WI38 (cell line): Measurements from ENCODE around the gene RBMS1.

Experiments
- H3K4me3 ChIP-seq: 2 replicates; pipeline ENCODE4 v1.5.1; 2011; ENCODE audit warnings: low read depth, mild to moderate bottlenecking, control low read depth, low read length
- TF ChIP-seq, protein P1 (sequence below): IDR thresholded peaks from 2 replicates; pipeline ENCODE4 v1.5.1; 2012; ENCODE audit warnings: low read depth, mild to moderate bottlenecking, control low read depth, low read length

RBMS1 gene

DNA sequence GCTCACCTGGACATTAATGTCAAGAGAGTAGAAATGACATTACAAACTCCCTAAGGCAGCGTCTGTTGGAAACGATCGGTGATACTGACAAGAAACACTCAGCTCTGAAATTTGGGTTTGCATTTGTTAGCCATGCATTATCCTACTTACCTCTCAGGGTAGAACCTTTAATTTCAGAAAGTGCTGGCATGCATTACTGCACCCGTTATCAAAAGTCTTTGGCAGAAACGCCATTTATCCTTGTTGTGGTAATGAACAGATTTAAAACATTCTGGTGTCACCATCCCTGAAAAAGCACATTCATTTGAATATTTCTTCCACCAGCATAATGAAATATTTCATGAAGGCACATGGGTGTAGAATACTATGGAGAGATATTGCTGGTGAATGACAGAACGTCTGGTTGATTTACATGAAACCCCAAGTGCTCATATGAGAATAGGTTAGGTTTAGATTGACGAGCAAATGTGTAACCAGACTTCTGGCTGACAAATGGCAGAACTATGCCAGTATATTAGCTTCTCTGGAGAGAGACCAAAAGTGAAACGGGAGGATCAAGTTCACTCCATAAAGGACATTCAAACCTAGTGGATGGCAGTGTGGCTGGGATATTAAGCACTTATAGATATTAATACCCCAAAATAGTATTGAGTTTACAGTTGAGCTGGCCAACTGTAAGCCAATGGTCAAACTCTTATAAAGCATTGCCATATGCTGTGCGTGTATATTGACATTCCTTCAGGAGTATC lies 240.0 kb downstream of the RBMS1 start:
- H3K4me3 ChIP-seq, result no peak overlapping the region
- TF ChIP-seq, protein P1, sequence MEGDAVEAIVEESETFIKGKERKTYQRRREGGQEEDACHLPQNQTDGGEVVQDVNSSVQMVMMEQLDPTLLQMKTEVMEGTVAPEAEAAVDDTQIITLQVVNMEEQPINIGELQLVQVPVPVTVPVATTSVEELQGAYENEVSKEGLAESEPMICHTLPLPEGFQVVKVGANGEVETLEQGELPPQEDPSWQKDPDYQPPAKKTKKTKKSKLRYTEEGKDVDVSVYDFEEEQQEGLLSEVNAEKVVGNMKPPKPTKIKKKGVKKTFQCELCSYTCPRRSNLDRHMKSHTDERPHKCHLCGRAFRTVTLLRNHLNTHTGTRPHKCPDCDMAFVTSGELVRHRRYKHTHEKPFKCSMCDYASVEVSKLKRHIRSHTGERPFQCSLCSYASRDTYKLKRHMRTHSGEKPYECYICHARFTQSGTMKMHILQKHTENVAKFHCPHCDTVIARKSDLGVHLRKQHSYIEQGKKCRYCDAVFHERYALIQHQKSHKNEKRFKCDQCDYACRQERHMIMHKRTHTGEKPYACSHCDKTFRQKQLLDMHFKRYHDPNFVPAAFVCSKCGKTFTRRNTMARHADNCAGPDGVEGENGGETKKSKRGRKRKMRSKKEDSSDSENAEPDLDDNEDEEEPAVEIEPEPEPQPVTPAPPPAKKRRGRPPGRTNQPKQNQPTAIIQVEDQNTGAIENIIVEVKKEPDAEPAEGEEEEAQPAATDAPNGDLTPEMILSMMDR, result no peak

- no peak overlapping the region for H3K4me3 ChIP-seq
- TF ChIP-seq, protein P1, result no peak
These were observed 240.7 kb downstream of the RBMS1 start for GRCh38 chr2:160252900-160253299.

DNA sequence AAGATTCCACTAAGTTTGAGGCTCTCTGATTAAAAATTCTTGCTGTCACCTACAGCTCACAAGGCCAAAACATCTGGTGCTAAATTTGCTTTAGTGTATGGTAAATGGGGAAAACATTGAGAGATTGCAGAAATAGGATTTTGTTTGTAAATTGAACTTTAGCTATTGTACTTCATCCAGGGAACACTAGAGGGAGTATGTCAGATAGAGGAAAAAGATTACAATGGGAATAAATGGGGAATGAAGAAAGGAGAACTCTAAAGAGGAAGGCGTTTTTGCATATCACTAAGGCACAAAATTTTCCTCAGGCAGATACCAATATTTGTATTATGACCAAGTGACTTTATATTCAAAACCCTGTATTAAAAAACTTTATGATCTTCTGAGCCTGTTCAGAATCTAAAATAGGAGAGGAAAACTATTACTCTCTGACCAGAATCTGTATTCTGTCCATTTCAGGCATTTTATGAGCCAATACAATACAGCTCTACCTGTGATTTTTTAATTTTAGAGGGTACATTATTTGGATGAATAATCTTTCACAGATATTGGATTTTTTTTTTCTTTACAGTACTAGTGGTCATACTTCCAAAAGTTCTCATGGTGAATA lies 241.2 kb downstream of the RBMS1 start:
- TF ChIP-seq, protein P1, result peak; percentile 47; the same call in 1 of the 2 replicates
- no peak overlapping the region for H3K4me3 ChIP-seq

DNA sequence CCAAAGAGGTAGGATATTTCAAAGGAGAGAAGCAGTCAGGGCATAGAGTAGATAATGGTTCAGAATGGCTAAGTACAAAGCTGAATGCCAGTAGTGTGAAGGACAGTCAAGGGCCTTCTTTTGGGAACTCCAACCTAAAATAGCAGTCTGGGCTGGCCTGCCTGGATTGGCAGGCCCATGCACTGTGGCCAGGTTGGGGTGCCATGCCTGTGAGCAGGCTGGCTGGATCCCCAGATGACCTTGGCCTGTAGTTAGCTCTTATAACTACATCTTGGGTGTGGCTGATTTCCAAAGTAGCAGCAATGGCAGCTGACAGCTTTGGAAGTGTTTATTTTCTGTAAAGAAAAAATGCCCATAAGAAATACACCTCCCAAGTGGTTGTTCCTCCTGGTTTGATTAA lies 242.0 kb downstream of the RBMS1 start:
- TF ChIP-seq, protein P1, result no peak
- no peak overlapping the region for H3K4me3 ChIP-seq

DNA sequence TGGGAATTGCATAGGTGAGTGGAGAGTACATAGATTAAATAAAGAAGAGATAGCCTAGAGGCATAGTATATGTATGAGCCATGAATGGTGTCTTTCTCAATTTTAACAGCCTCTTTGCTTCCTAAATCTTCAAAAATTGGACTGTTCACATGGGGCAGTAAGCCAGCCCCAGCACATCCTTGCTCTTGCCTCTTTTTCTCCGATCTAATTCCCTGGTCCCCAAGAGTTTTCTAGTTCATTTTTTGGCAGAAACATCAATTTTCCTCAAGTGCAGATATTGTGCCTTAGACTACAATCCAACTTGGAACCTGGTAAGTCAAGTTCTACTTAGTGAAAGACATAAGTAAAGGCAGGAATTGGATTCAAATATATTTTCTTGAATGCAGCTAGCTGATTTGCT lies 243.7 kb downstream of the RBMS1 start:
- no peak overlapping the region for H3K4me3 ChIP-seq
- TF ChIP-seq, protein P1, result no peak

DNA sequence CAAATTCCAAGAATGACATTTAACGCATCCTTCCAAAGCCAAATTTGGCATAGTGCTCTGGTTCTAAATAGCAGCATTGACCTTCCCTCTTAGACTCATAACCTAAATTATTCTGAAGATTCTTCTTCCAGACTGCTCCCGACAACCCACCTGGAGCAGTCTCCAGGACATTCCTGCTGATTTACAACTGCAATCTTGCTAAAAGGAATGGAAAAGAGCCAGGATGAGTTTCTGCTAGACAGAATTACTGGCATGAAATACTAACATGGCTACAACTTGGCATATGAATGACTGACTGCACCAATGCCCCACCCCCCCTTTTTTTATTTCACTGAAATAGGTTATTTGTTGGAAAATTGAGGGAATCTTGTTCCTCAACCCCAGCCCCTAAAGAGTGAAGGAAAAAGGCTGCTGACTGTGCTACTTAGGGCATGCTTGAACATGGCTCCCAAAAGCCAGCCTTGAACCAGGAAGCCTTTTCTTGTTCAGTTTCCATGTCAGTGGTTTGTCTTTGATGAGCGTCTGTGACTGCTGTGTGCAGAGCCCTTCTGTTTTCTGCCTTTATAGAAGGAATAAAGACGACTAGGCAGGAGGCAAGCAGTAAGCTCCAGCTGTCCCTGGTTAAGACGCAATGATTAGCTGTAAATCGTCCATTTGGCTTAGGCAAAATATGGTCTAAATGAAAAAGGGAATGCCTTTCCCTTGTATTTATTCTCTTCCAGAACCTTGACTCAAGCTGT lies 246.1 kb downstream of the RBMS1 start:
- TF ChIP-seq, protein P1, result no peak
- H3K4me3 ChIP-seq, result no peak overlapping the region

DNA sequence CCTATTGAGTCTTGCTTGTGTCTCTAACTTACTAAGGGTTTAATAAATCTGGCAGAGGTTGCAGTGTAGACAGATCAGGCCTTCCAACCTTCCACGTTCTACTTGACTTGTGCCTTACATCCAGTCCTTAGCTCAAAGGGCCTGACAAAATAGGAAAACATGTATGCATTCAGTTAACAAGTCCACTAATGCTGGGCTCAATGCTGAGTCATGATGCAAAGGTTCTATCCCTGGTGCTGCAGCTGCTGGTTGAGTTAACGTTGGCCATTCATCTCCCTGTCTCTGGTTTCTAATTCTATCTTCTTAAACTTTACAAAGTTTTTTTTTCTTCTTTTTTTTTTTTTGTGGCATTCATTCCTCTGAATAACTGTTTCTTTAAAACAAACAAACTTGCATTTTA lies 247.3 kb downstream of the RBMS1 start:
- no peak overlapping the region for H3K4me3 ChIP-seq
- TF ChIP-seq, protein P1, result no peak
